ENCODE data around the gene GCNT4. TPM values are rescaled to one million over a fixed set of nuclear protein-coding genes. Genes with fewer than 3 reads are reported as not detected.

GCNT4 gene
- total and polyA plus RNA-seq, 2 of the 8 experiments (the other 6 are each of a cell fraction or from before 2014, with no cell fraction given), result 1.1 to 14.5 TPM

DNA sequence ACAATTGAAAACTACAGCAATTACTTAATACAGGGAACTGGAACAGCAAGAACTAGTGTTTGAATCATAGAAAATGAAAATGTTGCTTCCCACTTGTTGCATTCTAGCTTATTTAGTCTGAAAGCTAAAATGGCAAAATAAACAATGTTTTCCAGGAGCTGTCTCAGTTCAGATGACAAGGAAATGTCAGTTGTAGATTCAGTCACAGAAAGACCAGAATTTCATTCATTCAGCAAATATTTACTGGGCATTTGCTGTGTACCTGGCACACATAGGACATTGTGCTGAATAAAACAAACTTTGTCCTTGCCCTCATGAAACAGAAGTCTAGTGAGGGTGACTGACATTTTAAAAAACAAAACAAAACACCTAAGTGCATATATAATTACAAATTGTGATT is 41.5 kb downstream of the GCNT4 start (continued):
- TF ChIP-seq MAX (IDR thresholded peaks at IDR 0.05) (no peak), NRF1 (IDR thresholded peaks at IDR 0.05; ENCODE audit: low read depth, low read length) (no peak), EGR1 (IDR thresholded peaks at IDR 0.05; ENCODE audit: borderline replicate concordance, low read depth, low read length) (no peak), ASH2L (IDR thresholded peaks at IDR 0.05; ENCODE audit: low read length) (no peak)
